GM19025 (cell line): ENCODE results near the gene GPATCH11.

Experiments used
- ATAC-seq: cut with Tn5 transposase; IDR thresholded peaks from one replicate; pipeline ENCODE4 v1.9.1; 2021; ENCODE audit warnings: mild to moderate bottlenecking, low read depth, moderate library complexity; ENCODE audit not compliant: unreplicated experiment

The GPATCH11 gene

DNA sequence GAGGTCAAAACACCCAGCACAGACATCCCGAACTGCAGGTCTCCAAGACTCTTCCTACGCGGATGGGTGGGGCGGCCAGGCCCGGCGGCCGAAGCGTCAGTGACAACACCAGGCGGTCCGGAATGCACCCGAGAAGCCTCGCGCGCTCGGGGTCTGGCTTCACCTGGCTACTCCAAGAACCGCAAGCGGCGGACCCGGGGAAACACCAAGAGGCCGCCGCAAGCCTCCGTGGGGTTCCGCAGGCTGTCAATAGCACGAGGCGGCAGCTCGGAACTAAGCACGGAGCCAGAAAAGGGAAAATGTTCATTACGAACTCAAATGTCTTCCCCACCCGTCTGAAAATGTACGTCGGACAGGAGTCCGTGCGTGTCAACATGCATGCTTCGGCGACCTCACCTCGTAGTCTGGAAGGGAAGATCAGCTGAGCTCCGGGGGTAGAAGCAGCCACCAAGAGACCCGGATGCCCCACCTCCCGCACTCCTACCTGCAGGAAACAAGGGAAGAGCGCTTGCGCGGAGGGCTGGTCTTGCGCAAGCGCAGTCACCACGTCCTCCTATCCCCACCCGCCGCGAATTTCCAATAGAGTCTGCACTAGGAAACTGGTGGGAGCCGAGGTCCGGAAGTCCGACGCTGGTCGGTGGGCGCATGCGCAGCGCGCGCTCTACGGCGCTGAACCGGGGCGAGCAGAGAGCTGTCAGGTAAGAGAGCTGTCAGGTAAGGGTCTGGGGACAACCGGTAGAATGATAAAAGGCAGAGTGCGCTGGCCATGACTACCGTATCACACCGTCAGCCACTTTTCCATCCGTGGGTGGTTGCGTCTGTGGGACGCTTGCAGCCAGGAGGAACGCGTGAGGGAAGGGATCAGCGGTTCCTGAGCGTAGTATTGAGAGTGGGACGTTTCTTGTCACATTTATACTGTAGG is at the start of gene GPATCH11, which contains the start of gene HEATR5B:
Gene GPATCH11 (plus strand): TSS at position 646 of the 922 bp plus-strand sequence. CDS start 3,864 bp downstream, outside the sequence.
Gene HEATR5B (minus strand): TSS at position 500 of the 922 bp plus-strand sequence. CDS start 958 bp downstream, outside the sequence.
- ATAC-seq: peak; percentile 81

GRCh38 chr2:37037771-37038170 is 46.5 kb upstream of the GPATCH11 start:
- no peak for ATAC-seq

DNA sequence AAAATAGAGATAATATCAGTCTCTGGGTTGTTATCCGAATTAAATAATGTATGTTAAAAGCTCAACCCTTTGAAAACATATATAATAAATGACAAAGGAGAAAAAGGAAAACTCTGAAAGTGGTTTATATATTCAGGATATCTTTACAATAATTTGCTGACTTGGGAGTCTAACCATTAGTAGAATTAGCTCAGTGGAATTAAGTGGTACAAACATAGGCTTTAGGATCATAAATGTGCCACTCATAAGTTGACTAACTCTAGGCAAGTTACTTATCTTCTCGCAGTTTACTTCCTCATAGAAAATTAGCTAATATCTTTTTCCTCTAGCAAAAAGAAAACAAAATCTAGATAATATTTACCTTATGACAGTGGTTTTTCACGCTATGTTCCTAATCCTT is 44.7 kb upstream of the GPATCH11 start:
- ATAC-seq: no peak

DNA sequence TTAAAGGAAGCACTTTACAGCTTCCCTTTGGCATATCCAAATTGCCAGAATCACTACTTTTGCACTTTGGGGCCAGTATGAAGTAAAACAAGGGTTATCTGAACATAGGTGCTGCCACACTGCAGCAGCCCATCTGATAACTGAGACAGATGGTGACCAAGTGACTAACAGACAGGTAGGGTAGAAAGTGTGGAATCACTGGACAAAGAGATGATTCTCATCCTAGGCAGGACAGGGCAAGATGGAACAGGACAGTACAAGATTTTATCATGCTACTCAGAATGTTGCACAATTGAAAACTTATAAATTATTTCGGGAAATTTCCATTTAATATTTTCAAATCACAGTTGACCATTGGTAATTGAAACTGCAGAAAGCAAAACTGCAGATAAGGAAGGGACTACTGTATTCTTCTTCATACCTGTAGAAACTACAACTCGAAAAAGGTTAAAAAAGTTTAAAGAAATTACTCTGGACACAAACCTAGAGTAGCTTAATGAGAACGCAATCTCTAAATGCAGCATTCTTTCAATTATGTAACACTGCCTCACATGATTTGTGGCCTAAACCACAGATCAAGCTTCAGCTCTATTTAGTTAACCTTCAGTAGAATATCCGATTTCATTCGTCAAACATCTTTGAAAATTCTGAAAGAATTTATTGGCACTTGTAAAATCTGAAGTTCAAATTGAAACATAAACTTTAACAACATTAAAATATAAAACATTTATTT is 31.6 kb upstream of the GPATCH11 start:
- no peak for ATAC-seq

GRCh38 chr2:37059841-37060240 is 24.5 kb upstream of the GPATCH11 start:
- ATAC-seq: no peak

DNA sequence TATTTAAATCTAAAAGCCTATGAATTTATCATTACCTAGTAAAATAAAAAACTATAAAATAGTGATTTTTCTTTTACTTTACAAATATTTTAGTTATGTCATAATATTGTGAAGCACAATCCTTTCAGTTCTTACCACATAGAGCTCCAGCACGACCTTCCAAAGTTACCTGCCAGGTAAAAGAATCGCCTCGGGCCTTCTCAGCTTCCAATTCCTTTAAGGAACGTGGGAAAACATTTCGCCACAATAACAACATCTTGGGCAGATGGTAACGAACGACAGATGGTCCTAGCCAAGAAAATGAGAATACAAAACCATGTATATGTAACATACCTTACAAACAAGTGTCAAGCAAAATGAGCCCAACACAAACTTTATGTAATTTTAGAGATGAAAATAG is 23.9 kb upstream of the GPATCH11 start:
- ATAC-seq: no peak

GRCh38 chr2:37061013-37061711 is 23.2 kb upstream of the GPATCH11 start:
- no peak for ATAC-seq

GRCh38 chr2:37061776-37062175 is 22.5 kb upstream of the GPATCH11 start:
- no peak for ATAC-seq

- ATAC-seq: no peak
These were observed 15.6 kb upstream of the GPATCH11 start for GRCh38 chr2:37068686-37069085.

GRCh38 chr2:37070931-37071330 is 13.4 kb upstream of the GPATCH11 start:
- ATAC-seq: no peak

DNA sequence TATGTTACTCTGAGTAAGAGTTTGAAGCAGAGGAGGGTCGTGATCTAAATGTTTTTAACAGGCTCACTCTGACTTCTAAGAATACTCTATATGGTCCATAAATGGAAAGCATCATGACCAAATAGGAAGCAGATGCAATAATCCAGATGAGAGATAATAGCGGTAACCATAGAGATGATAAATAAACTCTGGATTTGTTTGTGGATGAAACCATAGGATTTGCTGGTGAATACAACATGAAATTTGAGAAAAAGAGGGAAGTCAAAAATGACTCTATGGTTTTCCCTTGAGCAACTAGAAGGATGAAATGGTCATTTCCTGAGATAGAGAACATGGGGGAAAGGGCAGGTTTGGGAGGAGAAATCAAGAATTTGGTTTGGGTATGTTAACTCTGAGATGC is 4.1 kb upstream of the GPATCH11 start:
- no peak for ATAC-seq

- no peak for ATAC-seq
These were observed 3.6 kb upstream of the GPATCH11 start for GRCh38 chr2:37080689-37081088.

DNA sequence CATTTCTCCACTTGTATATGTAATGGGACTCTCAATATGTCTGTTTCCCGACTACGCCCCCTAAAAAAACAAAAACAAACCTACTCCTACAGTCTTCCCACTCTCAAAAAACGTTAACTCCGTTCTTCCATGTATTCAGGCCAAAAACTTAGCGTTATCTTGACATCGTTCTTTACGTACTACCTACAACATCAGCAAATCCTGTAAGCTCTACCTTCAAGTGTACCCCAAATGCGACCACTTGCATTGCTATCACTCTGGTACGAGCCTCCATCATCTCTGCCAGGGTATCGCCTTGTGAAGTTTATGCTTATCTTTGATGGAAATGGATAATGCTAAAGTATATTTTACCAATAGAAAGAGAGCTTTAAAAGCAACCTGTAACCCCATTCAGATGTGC is 479 bp downstream of the GPATCH11 start:
- no peak for ATAC-seq

DNA sequence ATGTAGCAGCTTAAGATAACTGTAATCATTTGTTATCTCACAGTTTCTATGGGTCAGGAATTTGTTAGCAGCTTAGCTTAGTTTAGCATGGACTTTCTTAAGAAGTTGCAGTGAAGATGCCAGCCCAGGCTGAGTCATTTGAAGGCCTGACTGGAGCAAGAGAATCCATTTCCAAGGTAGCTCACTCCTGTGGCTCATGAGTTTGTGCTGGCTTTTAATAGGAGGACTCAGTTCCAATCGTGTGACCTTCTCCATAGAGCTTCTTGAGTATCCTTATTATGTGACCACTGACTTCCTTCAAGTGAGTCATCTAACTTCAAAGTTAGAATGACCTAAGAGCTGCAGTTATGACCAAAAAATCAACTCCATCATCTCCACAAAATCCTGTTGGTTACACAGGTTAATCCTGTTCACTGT is 1.4 kb downstream of the GPATCH11 start:
- ATAC-seq: no peak

DNA sequence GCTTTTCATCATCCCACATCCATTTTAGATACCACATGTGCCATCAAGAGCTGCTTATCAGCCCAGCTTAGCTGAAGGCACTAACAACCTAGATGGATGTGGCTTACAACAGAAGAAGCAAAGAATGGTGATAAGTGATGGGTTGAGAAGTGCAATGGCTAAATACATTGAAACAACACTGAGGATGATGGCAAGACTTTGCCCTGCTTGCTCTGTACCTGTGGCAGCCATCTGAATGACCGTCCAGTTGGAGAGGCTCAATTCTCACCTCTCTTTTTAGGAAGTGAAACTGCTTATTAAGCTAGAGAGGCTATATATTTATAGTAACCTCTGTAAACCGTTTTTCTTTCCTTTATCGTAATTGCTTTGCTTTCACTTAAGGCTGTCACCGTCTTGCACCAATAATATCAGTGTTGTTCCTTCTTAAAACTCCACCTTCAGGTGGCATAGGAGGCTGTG is 5.7 kb downstream of the GPATCH11 start:
- peak; percentile 85 for ATAC-seq

DNA sequence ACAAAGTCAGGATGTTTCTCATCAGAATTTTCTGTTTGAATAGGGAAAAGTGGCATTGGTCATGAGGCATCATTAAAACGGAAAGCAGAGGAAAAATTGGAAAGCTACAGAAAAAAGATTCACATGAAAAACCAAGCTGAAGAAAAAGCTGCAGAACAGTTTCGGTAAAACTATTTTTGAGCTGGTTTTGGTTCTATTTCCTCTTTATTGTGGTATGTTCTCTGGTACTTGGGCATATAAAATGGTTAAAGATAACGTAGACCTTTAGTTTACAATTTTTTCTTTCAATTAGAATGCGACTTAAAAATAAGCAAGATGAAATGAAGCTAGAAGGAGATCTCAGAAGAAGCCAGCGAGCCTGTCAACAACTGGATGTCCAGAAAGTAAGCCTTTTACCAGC is 7.6 kb downstream of the GPATCH11 start:
- ATAC-seq: no peak

DNA sequence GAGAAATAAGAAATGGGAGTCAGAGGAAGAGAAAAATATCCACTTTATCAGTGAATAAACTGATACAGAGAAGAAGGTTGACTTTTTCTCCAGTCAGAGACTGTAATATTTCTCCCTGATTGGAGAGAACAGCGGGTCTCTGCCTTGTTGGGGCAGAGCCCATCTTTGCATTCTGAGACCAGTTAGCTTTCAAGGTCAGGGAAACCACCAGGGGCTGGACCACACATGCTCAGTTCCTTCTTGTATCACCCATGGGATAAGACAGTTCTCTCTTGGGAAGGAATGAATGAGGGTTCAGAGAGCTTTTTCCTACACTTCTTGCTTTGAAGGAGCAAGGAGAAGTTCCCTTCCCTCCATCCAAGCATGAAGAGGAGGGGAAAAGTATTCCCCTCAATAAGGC is 12.2 kb downstream of the GPATCH11 start:
- ATAC-seq: no peak

DNA sequence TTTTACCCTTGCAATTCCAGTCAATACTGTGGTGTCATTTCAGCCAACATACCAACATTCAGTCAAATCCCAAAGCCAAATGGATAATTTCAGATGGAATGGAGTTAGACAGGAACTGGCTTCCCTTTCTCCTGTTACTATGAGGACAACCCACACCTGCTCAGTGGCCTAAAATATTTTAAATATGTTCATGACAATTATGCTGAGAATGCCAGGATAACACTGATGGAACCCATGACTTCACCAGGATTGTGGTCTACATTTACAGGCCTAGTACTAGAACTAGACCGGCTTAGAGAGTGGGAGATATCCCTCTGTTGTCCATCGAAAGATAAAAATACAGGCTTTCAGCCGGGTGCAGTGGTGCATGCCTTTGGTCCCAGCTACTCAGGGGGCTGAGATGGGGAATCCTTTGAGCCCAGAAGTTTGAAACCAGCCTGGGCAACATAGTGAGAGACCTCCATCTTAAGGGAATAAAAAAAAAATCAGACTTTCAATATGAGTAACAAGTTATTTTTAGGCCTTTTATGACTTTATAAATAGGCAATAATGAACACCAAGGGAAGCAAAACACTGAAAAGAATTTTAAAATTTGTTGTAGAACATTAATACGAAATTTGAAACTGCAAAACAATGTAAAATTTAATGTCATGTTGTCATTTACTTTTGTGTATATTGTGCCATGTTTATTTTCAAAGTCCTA is 14.2 kb downstream of the GPATCH11 start:
- ATAC-seq: no peak

- no peak for ATAC-seq
These were observed 15.7 kb downstream of the GPATCH11 start for GRCh38 chr2:37100054-37100453.

- no peak for ATAC-seq
These were observed 18.3 kb downstream of the GPATCH11 start for GRCh38 chr2:37102588-37102987.
